H1 (cell line): ENCODE measurements around the gene UBE4B. TPM values are rescaled to one million over a fixed set of nuclear protein-coding genes. Genes with fewer than 3 reads are reported as not detected.
A peak's percentile ranks its signal among the peaks of the same experiment; 100 is the strongest.

Experiments
- CTCF ChIA-PET: fragments of 300-600 bp; sonication (Branson Sonifier 250); formaldehyde crosslinking; loops from one replicate; lab custom pipeline; 2021; ENCODE audit not compliant: partially characterized antibody; lab: Charles Lee
- POLR2A ChIA-PET: fragments of 300-600 bp; sonication (Branson Sonifier 250); formaldehyde crosslinking; loops from one replicate; lab custom pipeline; 2021; ENCODE audit warnings: inconsistent platforms; ENCODE audit not compliant: partially characterized antibody; lab: Charles Lee
- DNase-seq, 2 experiments: peaks; one replicate each; pipeline versions ENCODE4 v3.0.0 to v3.0.0-alpha.2; 2010 to 2022; ENCODE audit warnings: low spot score in 2 of 2, low read depth in 1 of 2, mixed read lengths in 1 of 2
- FAIRE-seq: peaks from 2 replicates; lab custom pipeline; 2011; peaks lifted over from hg19 to GRCh38; lab: Jason Lieb, UNC
- H2AFZ ChIP-seq: 2 replicates; pipeline ENCODE4 v1.8.1; 2012; ENCODE audit warnings: low read length, inconsistent platforms
- H2AK5ac ChIP-seq: 2 replicates; pipeline ENCODE4 v1.6.1; 2013; ENCODE audit warnings: low read depth, low read length
- H2BK120ac ChIP-seq: replicated peaks from 2 replicates; pipeline ENCODE3; 2013; ENCODE audit warnings: low read depth, low read length, inconsistent platforms
- H2BK12ac ChIP-seq: 2 replicates; pipeline ENCODE4 v1.6.1; 2013; ENCODE audit warnings: low read depth, low read length
- H2BK15ac ChIP-seq: 2 replicates; pipeline ENCODE4 v1.6.1; 2013; ENCODE audit warnings: low read length
- H2BK20ac ChIP-seq: 2 replicates; pipeline ENCODE4 v1.6.1; 2013; ENCODE audit warnings: low read length
- H2BK5ac ChIP-seq: 2 replicates; pipeline ENCODE4 v1.6.1; 2013; ENCODE audit warnings: low read depth, low read length
- H3K14ac ChIP-seq: 2 replicates; pipeline ENCODE4 v1.6.1; 2013; ENCODE audit warnings: inconsistent platforms; ENCODE audit not compliant: insufficient read length
- H3K18ac ChIP-seq: 2 replicates; pipeline ENCODE4 v1.6.1; 2013; ENCODE audit warnings: low read length; ENCODE audit errors: extremely low read depth
- H3K23ac ChIP-seq: 2 replicates; pipeline ENCODE4 v1.6.1; 2013; ENCODE audit warnings: inconsistent platforms; ENCODE audit not compliant: insufficient read length
- H3K23me2 ChIP-seq: 2 replicates; pipeline ENCODE4 v1.6.1; 2013; ENCODE audit warnings: low read depth, low read length
- H3K27ac ChIP-seq: 2 replicates; pipeline ENCODE4 v1.6.1; 2011; ENCODE audit warnings: low read depth, low read length, inconsistent platforms
- H3K27me3 ChIP-seq, 4 experiments: replicated peaks in 1 of 4; 1 replicate in 1 of 4; 2 replicates in 3 of 4; pipeline versions ENCODE4 v1.6.1 to v1.8.1; 2011 to 2013; ENCODE audit warnings: low read length in 3 of 4, mild to moderate bottlenecking in 3 of 4, inconsistent platforms in 2 of 4, mixed read lengths in 2 of 4, moderate library complexity in 1 of 4; ENCODE audit not compliant: control insufficient read depth in 3 of 4, insufficient read depth in 3 of 4; ENCODE audit errors: extremely low read depth in 1 of 4
- H3K36me3 ChIP-seq, 4 experiments: 2 replicates each; pipeline versions ENCODE4 v1.6.1 to v1.8.1; 2011 to 2013; ENCODE audit warnings: mild to moderate bottlenecking in 4 of 4, low read length in 3 of 4, moderate library complexity in 2 of 4, control low read depth in 1 of 4, inconsistent platforms in 1 of 4; ENCODE audit not compliant: insufficient read depth in 4 of 4, control insufficient read depth in 2 of 4
- H3K4ac ChIP-seq: replicated peaks from 2 replicates; pipeline ENCODE3; 2013; ENCODE audit warnings: low read length, low read depth, mixed read lengths, inconsistent platforms; ENCODE audit not compliant: insufficient read length
- H3K4me1 ChIP-seq, 4 experiments: replicated peaks in 1 of 4; 1 replicate in 1 of 4; 2 replicates in 3 of 4; pipeline versions ENCODE4 v1.6.1 to v1.8.1; 2011 to 2013; ENCODE audit warnings: low read length in 3 of 4, inconsistent platforms in 2 of 4, mixed read lengths in 1 of 4; ENCODE audit not compliant: insufficient read depth in 4 of 4, control insufficient read depth in 3 of 4
- H3K4me2 ChIP-seq, 2 experiments: 2 replicates each; pipeline versions ENCODE4 v1.6.1 to v1.8.1; 2011 to 2013; ENCODE audit warnings: low read depth in 2 of 2, low read length in 2 of 2, control low read depth in 1 of 2, inconsistent platforms in 1 of 2, mild to moderate bottlenecking in 1 of 2; ENCODE audit not compliant: insufficient read depth in 1 of 2
- H3K4me3 ChIP-seq, 4 experiments: fragments of 200-600, 300-600 bp in 1 of 4; sonication (generic), shearing (Covaris generic), sonication (Bioruptor Twin) in 1 of 4; 2 replicates each; pipeline versions ENCODE4 v1.5.1 to v1.8.1; 2011 to 2016; ENCODE audit warnings: low read length in 4 of 4, low read depth in 3 of 4, control low read depth in 2 of 4, inconsistent platforms in 2 of 4, mild to moderate bottlenecking in 2 of 4, mixed read lengths in 1 of 4, moderate library complexity in 1 of 4; ENCODE audit not compliant: insufficient read depth in 2 of 4; ENCODE audit errors: extremely low read depth in 1 of 4
- H3K56ac ChIP-seq: replicated peaks from 2 replicates; pipeline ENCODE3; 2013; ENCODE audit warnings: low read depth, mild to moderate bottlenecking, mixed read lengths, low read length, inconsistent platforms; ENCODE audit not compliant: insufficient read length
- H3K79me1 ChIP-seq: 2 replicates; pipeline ENCODE4 v1.6.1; 2013; ENCODE audit warnings: low read depth, low read length, control low read depth
- H3K79me2 ChIP-seq, 2 experiments: 2 replicates each; pipeline versions ENCODE4 v1.6.1 to v1.8.1; 2012 to 2013; ENCODE audit warnings: low read length in 2 of 2, mild to moderate bottlenecking in 2 of 2, inconsistent platforms in 1 of 2; ENCODE audit not compliant: insufficient read depth in 2 of 2, control insufficient read depth in 1 of 2
- H3K9ac ChIP-seq, 4 experiments: replicated peaks in 1 of 4; 1 replicate in 1 of 4; 2 replicates in 3 of 4; pipeline versions ENCODE4 v1.6.1 to v1.8.1; 2011 to 2013; ENCODE audit warnings: low read depth in 3 of 4, low read length in 3 of 4, control low read depth in 2 of 4, mild to moderate bottlenecking in 2 of 4, moderate library complexity in 2 of 4, inconsistent platforms in 1 of 4; ENCODE audit errors: extremely low read depth in 1 of 4
- H3K9me3 ChIP-seq, 2 experiments: 2 replicates each; pipeline versions ENCODE4 v1.6.1 to v1.8.1; 2012 to 2013; ENCODE audit warnings: mild to moderate bottlenecking in 2 of 2, moderate library complexity in 2 of 2, control low read depth in 1 of 2, inconsistent platforms in 1 of 2, low read depth in 1 of 2, low read length in 1 of 2, mixed read lengths in 1 of 2; ENCODE audit not compliant: insufficient read depth in 2 of 2
- H4K20me1 ChIP-seq, 2 experiments: replicated peaks in 1 of 2; 2 replicates each; pipeline versions ENCODE3 to v1.8.1; 2011 to 2013; ENCODE audit warnings: inconsistent platforms in 2 of 2, low read length in 2 of 2, mild to moderate bottlenecking in 1 of 2; ENCODE audit not compliant: insufficient read depth in 2 of 2, control insufficient read depth in 1 of 2
- H4K5ac ChIP-seq: 2 replicates; pipeline ENCODE4 v1.6.1; 2013; ENCODE audit warnings: low read length, low read depth, mixed read lengths, inconsistent platforms; ENCODE audit not compliant: insufficient read length
- H4K8ac ChIP-seq: 2 replicates; pipeline ENCODE4 v1.8.0; 2013; ENCODE audit warnings: mild to moderate bottlenecking, moderate library complexity, low read length, inconsistent platforms; ENCODE audit not compliant: insufficient read depth; ENCODE audit errors: extremely low read depth
- H4K91ac ChIP-seq: replicated peaks from 2 replicates; pipeline ENCODE3; 2013; ENCODE audit warnings: low read length, mixed read lengths, inconsistent platforms; ENCODE audit not compliant: insufficient read length
- CEBPB ChIP-seq: IDR thresholded peaks from 2 replicates; pipeline ENCODE4 v1.6.1; 2012; ENCODE audit warnings: low read depth, low read length
- KDM5A ChIP-seq: fragments of 200-600 bp; IDR thresholded peaks from 2 replicates; pipeline ENCODE4 v1.7.1; 2012; ENCODE audit warnings: mild to moderate bottlenecking, low read length, inconsistent platforms, mixed read lengths
- TBP ChIP-seq: IDR thresholded peaks from 2 replicates; pipeline ENCODE4 v1.6.1; 2011; ENCODE audit warnings: low read depth, low read length, improper control_type of control experiment
- WGBS, 2 experiments: shearing (Covaris generic) in 1 of 2; methylation state at CpG; one replicate each; pipeline versions ENCODE4 v1.1.6 to v1.1.7; 2013 to 2015; ENCODE audit warnings: low lambda C conversion rate in 2 of 2, mixed read lengths in 2 of 2, inconsistent platforms in 1 of 2, low coverage in 1 of 2, missing lambda C conversion rate in 1 of 2; ENCODE audit not compliant: insufficient replicate concordance in 2 of 2, insufficient coverage in 1 of 2, insufficient read length in 1 of 2; ENCODE audit errors: extremely low coverage in 1 of 2, missing lambda C conversion rate in 1 of 2; 5-methylcytosine and 5-hydroxymethylcytosine counted together
- polyA plus RNA-seq, 7 experiments: library from polyadenylated mRNA; depleted of rRNA in 3 of 7; stranded (reverse) in 5 of 7; unstranded in 2 of 7; fragments of >200 nt in 5 of 7; fragments of 200-250 nt in 2 of 7; gene quantifications; 1 replicate in 5 of 7; 2 replicates in 1 of 7; 4 replicates in 1 of 7; pipeline versions ENCODE4 v1.2.1 to v1.2.3, GENCODE V29; 2011 to 2013; ENCODE audit warnings: missing spikeins in 2 of 7, mixed read lengths in 2 of 7
- total RNA-seq: library from RNA; stranded (reverse); fragmentation: NEBNext Ultra II Directional; extraction: Animal tissue kit (Norgen Biotek cat#: 25700); gene quantifications from 2 replicates; pipeline ENCODE4 v1.2.1, GENCODE V29; 2021

The UBE4B gene
- total and polyA plus RNA-seq, 2 of the 8 experiments (the other 6 are each of a cell fraction or from before 2014, with no cell fraction given), result 24.5 to 90.1 TPM

GRCh38 chr1:10186331-10187025 lies 153.7 kb downstream of the UBE4B start:
- TF ChIP-seq KDM5A (no peak), CEBPB (no peak), TBP (no peak)
- H3K4me1 ChIP-seq, result no peaks in the 10 kb centered on the region
- H2BK12ac ChIP-seq, result no peak overlapping the region
- POLR2A ChIA-PET, result interaction anchor here (0.5 kb wide), 1 partner anchor 208 kb away, joined by 4 read pairs; no protein-coding TSS in a partner anchor
- no peak overlapping the region for H4K8ac ChIP-seq
- H2BK20ac ChIP-seq, result no peak overlapping the region
- H3K9ac ChIP-seq, result no peak overlapping the region
- no peak overlapping the region for H3K4me2 ChIP-seq
- CTCF ChIA-PET, result no interaction called here
- no peaks in the 10 kb centered on the region for H4K20me1 ChIP-seq
- DNase-seq (no peak), FAIRE-seq (no peak)
- H3K79me1 ChIP-seq, result no peaks in the 10 kb centered on the region
- no peaks in the 10 kb centered on the region for H3K79me2 ChIP-seq
- H2AK5ac ChIP-seq, result 0 out of 2 replicates have a peak overlapping the region, but pooled peaks have one; percentile 79
- no peaks in the 10 kb centered on the region for H3K36me3 ChIP-seq
- H3K9me3 ChIP-seq, result no peaks in the 10 kb centered on the region
- no peak overlapping the region for H2BK120ac ChIP-seq
- H3K27ac ChIP-seq, result no peak overlapping the region
- no peak overlapping the region for H3K14ac ChIP-seq
- H2AFZ ChIP-seq, result no peak overlapping the region
- H3K18ac ChIP-seq, result no peak overlapping the region
- no peaks in the 10 kb centered on the region; the same call in 1 of the 2 replicates for H3K23me2 ChIP-seq
- no peak overlapping the region for H4K91ac ChIP-seq
- H2BK15ac ChIP-seq, result no peak overlapping the region
- no peak overlapping the region for H4K5ac ChIP-seq
- H3K27me3 ChIP-seq, result no peaks in the 10 kb centered on the region
- H3K56ac ChIP-seq, result no peak overlapping the region
- H3K4ac ChIP-seq, result no peak overlapping the region
- no peak overlapping the region for H2BK5ac ChIP-seq
- no peak overlapping the region for H3K23ac ChIP-seq
- no peak overlapping the region for H3K4me3 ChIP-seq
- WGBS, 2 experiments, result 86% methylated on average over 12 of the region's 12 CpGs; no CpG with 5 or more reads in 1 of the 2 experiments
